ENCODE measurements around the gene ICE1.

Gene ICE1

GRCh38 chr5:5451863-5452262 is 29.4 kb downstream of the ICE1 start:
- Histone ChIP-seq H3K79me2 (ENCODE audit: control insufficient read depth, insufficient read depth, low read length, unreplicated experiment) (no peaks in the 10 kb centered on the region), H2AFZ (ENCODE audit: low read length, unreplicated experiment) (no peak overlapping the region), H3K36me3 (ENCODE audit: insufficient read depth, low read length) (peaks cover 37% of the 10 kb centered on the region)

GRCh38 chr5:5453131-5453530 is 30.7 kb downstream of the ICE1 start:
- Histone ChIP-seq H3K27me3 (ENCODE audit: insufficient read depth, low read length) (no peaks in the 10 kb centered on the region), H3K4me3 (ENCODE audit: low read depth, low read length) (no peak overlapping the region), H3K36me3 (ENCODE audit: insufficient read depth, low read length) (peaks cover 38% of the 10 kb centered on the region), H3K27ac (ENCODE audit: low read depth, low read length) (no peak overlapping the region), H3K4me1 (ENCODE audit: control insufficient read depth, insufficient read depth, low read length, unreplicated experiment) (no peaks in the 10 kb centered on the region), H2AFZ (ENCODE audit: low read length, unreplicated experiment) (no peak overlapping the region), H3K79me2 (ENCODE audit: control insufficient read depth, insufficient read depth, low read length, unreplicated experiment) (no peaks in the 10 kb centered on the region)

More at GRCh38 chr5:5451863-5452262, 29.4 kb downstream of the ICE1 start:
- Histone ChIP-seq H3K27me3 (ENCODE audit: insufficient read depth, low read length) (no peaks in the 10 kb centered on the region), H3K4me1 (ENCODE audit: control insufficient read depth, insufficient read depth, low read length, unreplicated experiment) (no peaks in the 10 kb centered on the region), H3K4me3 (ENCODE audit: low read depth, low read length) (no peak overlapping the region), H3K27ac (ENCODE audit: low read depth, low read length) (no peak overlapping the region)

- Histone ChIP-seq H3K36me3 (ENCODE audit: insufficient read depth, low read length) (peaks cover 38% of the 10 kb centered on the region), H3K4me1 (ENCODE audit: control insufficient read depth, insufficient read depth, low read length, unreplicated experiment) (no peaks in the 10 kb centered on the region), H2AFZ (ENCODE audit: low read length, unreplicated experiment) (no peak overlapping the region), H3K27me3 (ENCODE audit: insufficient read depth, low read length) (no peaks in the 10 kb centered on the region), H3K4me3 (ENCODE audit: low read depth, low read length) (no peak overlapping the region), H3K79me2 (ENCODE audit: control insufficient read depth, insufficient read depth, low read length, unreplicated experiment) (no peaks in the 10 kb centered on the region), H3K27ac (ENCODE audit: low read depth, low read length) (no peak overlapping the region)
Observed at GRCh38 chr5:5454391-5454790, 31.9 kb downstream of the ICE1 start.

- Histone ChIP-seq H3K36me3 (ENCODE audit: insufficient read depth, low read length) (peaks cover 48% of the 10 kb centered on the region), H3K27me3 (ENCODE audit: insufficient read depth, low read length) (no peaks in the 10 kb centered on the region), H3K79me2 (ENCODE audit: control insufficient read depth, insufficient read depth, low read length, unreplicated experiment) (no peaks in the 10 kb centered on the region), H3K4me3 (ENCODE audit: low read depth, low read length) (no peak overlapping the region), H3K27ac (ENCODE audit: low read depth, low read length) (no peak overlapping the region), H3K4me1 (ENCODE audit: control insufficient read depth, insufficient read depth, low read length, unreplicated experiment) (no peaks in the 10 kb centered on the region), H2AFZ (ENCODE audit: low read length, unreplicated experiment) (no peak overlapping the region)
Observed at GRCh38 chr5:5456858-5457257, 34.4 kb downstream of the ICE1 start.

- H3K79me2 ChIP-seq (ENCODE audit: control insufficient read depth, insufficient read depth, low read length, unreplicated experiment), result no peaks in the 10 kb centered on the region
Observed at GRCh38 chr5:5460311-5460710, 37.8 kb downstream of the ICE1 start.

GRCh38 chr5:5461012-5461411 is 38.5 kb downstream of the ICE1 start:
- no peak overlapping the region for H2AFZ ChIP-seq (ENCODE audit: low read length, unreplicated experiment)
- H3K4me3 ChIP-seq (ENCODE audit: low read depth, low read length), result no peak overlapping the region
- H3K79me2 ChIP-seq (ENCODE audit: control insufficient read depth, insufficient read depth, low read length, unreplicated experiment), result no peaks in the 10 kb centered on the region
- H3K36me3 ChIP-seq (ENCODE audit: insufficient read depth, low read length), result peaks cover 51% of the 10 kb centered on the region
- no peak overlapping the region for H3K27ac ChIP-seq (ENCODE audit: low read depth, low read length)
- no peaks in the 10 kb centered on the region for H3K27me3 ChIP-seq (ENCODE audit: insufficient read depth, low read length)
- H3K4me1 ChIP-seq (ENCODE audit: control insufficient read depth, insufficient read depth, low read length, unreplicated experiment), result no peaks in the 10 kb centered on the region

More at GRCh38 chr5:5460311-5460710, 37.8 kb downstream of the ICE1 start:
- no peak overlapping the region for H3K4me3 ChIP-seq (ENCODE audit: low read depth, low read length)
- H3K4me1 ChIP-seq (ENCODE audit: control insufficient read depth, insufficient read depth, low read length, unreplicated experiment), result no peaks in the 10 kb centered on the region
- H3K27ac ChIP-seq (ENCODE audit: low read depth, low read length), result no peak overlapping the region
- H3K36me3 ChIP-seq (ENCODE audit: insufficient read depth, low read length), result peaks cover 53% of the 10 kb centered on the region
- no peak overlapping the region for H2AFZ ChIP-seq (ENCODE audit: low read length, unreplicated experiment)
- no peaks in the 10 kb centered on the region for H3K27me3 ChIP-seq (ENCODE audit: insufficient read depth, low read length)

- Histone ChIP-seq H3K27me3 (ENCODE audit: insufficient read depth, low read length) (no peaks in the 10 kb centered on the region), H3K4me3 (ENCODE audit: low read depth, low read length) (no peak overlapping the region), H3K79me2 (ENCODE audit: control insufficient read depth, insufficient read depth, low read length, unreplicated experiment) (no peaks in the 10 kb centered on the region), H3K4me1 (ENCODE audit: control insufficient read depth, insufficient read depth, low read length, unreplicated experiment) (no peaks in the 10 kb centered on the region), H3K27ac (ENCODE audit: low read depth, low read length) (no peak overlapping the region), H3K36me3 (ENCODE audit: insufficient read depth, low read length) (peaks cover 38% of the 10 kb centered on the region), H2AFZ (ENCODE audit: low read length, unreplicated experiment) (no peak overlapping the region)
Observed at GRCh38 chr5:5464036-5464715, 41.7 kb downstream of the ICE1 start.

- peaks cover 24% of the 10 kb centered on the region for H3K36me3 ChIP-seq (ENCODE audit: insufficient read depth, low read length)
- no peaks in the 10 kb centered on the region for H3K79me2 ChIP-seq (ENCODE audit: control insufficient read depth, insufficient read depth, low read length, unreplicated experiment)
- H3K27me3 ChIP-seq (ENCODE audit: insufficient read depth, low read length), result no peaks in the 10 kb centered on the region
- no peaks in the 10 kb centered on the region for H3K4me1 ChIP-seq (ENCODE audit: control insufficient read depth, insufficient read depth, low read length, unreplicated experiment)
- H2AFZ ChIP-seq (ENCODE audit: low read length, unreplicated experiment), result no peak overlapping the region
- H3K4me3 ChIP-seq (ENCODE audit: low read depth, low read length), result no peak overlapping the region
- no peak overlapping the region for H3K27ac ChIP-seq (ENCODE audit: low read depth, low read length)
Observed at GRCh38 chr5:5466227-5466626, 43.8 kb downstream of the ICE1 start.

- no peak overlapping the region for H3K27ac ChIP-seq (ENCODE audit: low read depth, low read length)
- H3K4me1 ChIP-seq (ENCODE audit: control insufficient read depth, insufficient read depth, low read length, unreplicated experiment), result no peaks in the 10 kb centered on the region
- H3K4me3 ChIP-seq (ENCODE audit: low read depth, low read length), result no peak overlapping the region
Observed at GRCh38 chr5:5467737-5468136, 45.3 kb downstream of the ICE1 start.

GRCh38 chr5:5470933-5471332 is 48.5 kb downstream of the ICE1 start:
- H3K79me2 ChIP-seq (ENCODE audit: control insufficient read depth, insufficient read depth, low read length, unreplicated experiment), result no peaks in the 10 kb centered on the region
- no peak overlapping the region for H3K27ac ChIP-seq (ENCODE audit: low read depth, low read length)
- peaks cover 15% of the 10 kb centered on the region; the same call in 1 of the 2 replicates for H3K36me3 ChIP-seq (ENCODE audit: insufficient read depth, low read length)
- H3K27me3 ChIP-seq (ENCODE audit: insufficient read depth, low read length), result no peaks in the 10 kb centered on the region
- no peak overlapping the region for H3K4me3 ChIP-seq (ENCODE audit: low read depth, low read length)
- H3K4me1 ChIP-seq (ENCODE audit: control insufficient read depth, insufficient read depth, low read length, unreplicated experiment), result peaks cover 5% of the 10 kb centered on the region
- no peak overlapping the region for H2AFZ ChIP-seq (ENCODE audit: low read length, unreplicated experiment)

More at GRCh38 chr5:5467737-5468136, 45.3 kb downstream of the ICE1 start:
- Histone ChIP-seq H3K27me3 (ENCODE audit: insufficient read depth, low read length) (no peaks in the 10 kb centered on the region), H3K79me2 (ENCODE audit: control insufficient read depth, insufficient read depth, low read length, unreplicated experiment) (no peaks in the 10 kb centered on the region), H3K36me3 (ENCODE audit: insufficient read depth, low read length) (peaks cover 22% of the 10 kb centered on the region; the same call in 1 of the 2 replicates), H2AFZ (ENCODE audit: low read length, unreplicated experiment) (no peak overlapping the region)

- Histone ChIP-seq H3K79me2 (ENCODE audit: control insufficient read depth, insufficient read depth, low read length, unreplicated experiment) (no peaks in the 10 kb centered on the region), H3K4me3 (ENCODE audit: low read depth, low read length) (no peak overlapping the region), H3K4me1 (ENCODE audit: control insufficient read depth, insufficient read depth, low read length, unreplicated experiment) (peaks cover 5% of the 10 kb centered on the region), H3K27ac (ENCODE audit: low read depth, low read length) (no peak overlapping the region), H3K36me3 (ENCODE audit: insufficient read depth, low read length) (peaks cover 19% of the 10 kb centered on the region; the same call in 1 of the 2 replicates), H2AFZ (ENCODE audit: low read length, unreplicated experiment) (no peak overlapping the region), H3K27me3 (ENCODE audit: insufficient read depth, low read length) (no peaks in the 10 kb centered on the region)
Observed at GRCh38 chr5:5473226-5473625, 50.7 kb downstream of the ICE1 start.
